Kidney epithelial cell (primary cell): ENCODE results near the gene PEDS1. TPM values are rescaled to one million over a fixed set of nuclear protein-coding genes. Genes with fewer than 3 reads are reported as not detected.
"Not testable (repeated sequence)": the region's sequence is repeated elsewhere in the genome, so short reads cannot be mapped to it uniquely, and the experiment has no call there.

ENCODE experiments used
- DNase-seq: peaks from one replicate; pipeline ENCODE4 v3.0.0-alpha.2; 2010; ENCODE audit warnings: low read depth
- H3K27me3 ChIP-seq: 2 replicates; pipeline ENCODE4 v1.6.0; 2011; ENCODE audit warnings: low read length; ENCODE audit not compliant: control insufficient read depth, insufficient read depth
- H3K36me3 ChIP-seq: 2 replicates; pipeline ENCODE4 v1.5.1; 2011; ENCODE audit warnings: low read length; ENCODE audit not compliant: control insufficient read depth, insufficient read depth
- H3K4me3 ChIP-seq: 2 replicates; pipeline ENCODE4 v1.5.1; 2011; ENCODE audit warnings: low read depth, mild to moderate bottlenecking, control low read depth, low read length
- total RNA-seq: library from RNA; depleted of rRNA; stranded (reverse); fragments of >200 nt; gene quantifications from 2 replicates; pipeline ENCODE4 v1.2.3, GENCODE V29; 2015
- TF ChIP-seq, protein P1 (sequence below): IDR thresholded peaks from 2 replicates; pipeline ENCODE4 v1.5.1; 2011; ENCODE audit warnings: mild to moderate bottlenecking, moderate library complexity, low read length, control low read depth, inconsistent platforms; ENCODE audit not compliant: insufficient read depth, poor library complexity, severe bottlenecking

PEDS1 gene
- total RNA-seq, 1 donor from 2014 or later = 52.1 TPM

DNA sequence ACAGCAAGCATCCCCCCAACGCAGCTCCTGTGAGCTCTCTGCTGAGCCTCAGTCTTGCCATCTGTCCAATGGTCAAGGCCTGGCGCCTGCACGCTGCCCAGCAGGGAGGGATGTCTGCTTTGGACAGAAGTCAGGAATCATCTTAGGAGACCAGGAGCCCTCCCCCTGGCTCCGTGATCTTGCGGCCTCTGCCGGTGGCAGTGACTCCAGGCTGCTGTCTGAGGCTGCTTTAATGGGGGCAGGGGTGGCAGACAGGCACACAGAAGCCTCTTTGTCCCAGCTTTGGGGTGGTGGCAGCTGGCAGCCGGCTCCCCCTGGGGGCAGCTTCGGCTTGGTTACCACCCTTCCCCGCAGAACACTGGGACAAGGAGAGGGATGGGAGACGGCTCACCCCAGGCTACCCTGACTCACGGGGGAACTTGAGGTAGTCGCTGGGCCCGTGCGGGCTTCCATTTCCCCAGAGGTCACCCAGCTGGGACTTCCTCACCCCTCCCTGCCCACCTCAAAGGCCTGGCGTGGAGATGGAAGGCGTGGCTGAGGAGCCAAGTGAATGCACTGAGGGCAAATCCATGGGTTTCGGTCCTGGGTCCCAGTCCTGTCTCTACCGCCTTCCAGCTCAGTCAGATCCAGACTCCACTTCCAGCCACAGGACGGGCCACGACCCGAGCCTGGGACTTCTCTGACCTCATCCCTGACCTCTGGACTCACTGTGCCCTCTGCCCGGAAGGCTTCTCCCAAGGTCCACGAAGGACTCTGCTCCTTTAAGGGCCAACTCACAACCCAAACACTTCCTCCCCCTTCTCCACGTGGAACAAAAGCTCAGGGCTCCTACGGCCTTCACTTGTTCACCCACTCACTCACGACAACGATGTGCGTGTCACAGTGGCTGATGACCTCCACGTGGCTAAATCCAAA is 14.8 kb downstream of the PEDS1 start:
- no peak for DNase-seq
- peaks cover 3% of the 10 kb centered on the region for H3K36me3 ChIP-seq
- TF ChIP-seq, protein P1, sequence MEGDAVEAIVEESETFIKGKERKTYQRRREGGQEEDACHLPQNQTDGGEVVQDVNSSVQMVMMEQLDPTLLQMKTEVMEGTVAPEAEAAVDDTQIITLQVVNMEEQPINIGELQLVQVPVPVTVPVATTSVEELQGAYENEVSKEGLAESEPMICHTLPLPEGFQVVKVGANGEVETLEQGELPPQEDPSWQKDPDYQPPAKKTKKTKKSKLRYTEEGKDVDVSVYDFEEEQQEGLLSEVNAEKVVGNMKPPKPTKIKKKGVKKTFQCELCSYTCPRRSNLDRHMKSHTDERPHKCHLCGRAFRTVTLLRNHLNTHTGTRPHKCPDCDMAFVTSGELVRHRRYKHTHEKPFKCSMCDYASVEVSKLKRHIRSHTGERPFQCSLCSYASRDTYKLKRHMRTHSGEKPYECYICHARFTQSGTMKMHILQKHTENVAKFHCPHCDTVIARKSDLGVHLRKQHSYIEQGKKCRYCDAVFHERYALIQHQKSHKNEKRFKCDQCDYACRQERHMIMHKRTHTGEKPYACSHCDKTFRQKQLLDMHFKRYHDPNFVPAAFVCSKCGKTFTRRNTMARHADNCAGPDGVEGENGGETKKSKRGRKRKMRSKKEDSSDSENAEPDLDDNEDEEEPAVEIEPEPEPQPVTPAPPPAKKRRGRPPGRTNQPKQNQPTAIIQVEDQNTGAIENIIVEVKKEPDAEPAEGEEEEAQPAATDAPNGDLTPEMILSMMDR = no peak

DNA sequence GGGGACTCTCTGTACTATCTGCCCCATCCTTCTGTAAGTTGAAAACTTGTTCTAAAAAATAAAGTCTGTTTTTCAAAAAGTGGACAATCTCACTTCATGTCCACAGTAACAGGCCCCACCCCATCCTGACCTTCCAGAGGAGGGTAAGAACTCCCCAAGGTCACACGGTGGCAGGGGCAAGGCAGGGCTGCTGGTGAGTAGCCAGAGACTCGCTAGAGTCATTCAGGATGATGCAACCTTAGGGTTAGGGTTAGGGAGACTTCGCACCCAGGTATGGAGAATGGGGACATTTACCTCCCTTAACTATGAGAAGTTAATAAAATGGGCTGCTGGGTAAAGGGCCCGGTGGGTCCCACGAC is 15.4 kb downstream of the PEDS1 start:
- TF ChIP-seq, protein P1 = no peak
- Histone ChIP-seq H3K4me3 (no peak overlapping the region), H3K27me3 (no peaks in the 10 kb centered on the region), H3K36me3 (peaks cover under 1% of the 10 kb centered on the region)
- no peak for DNase-seq

More for the DNA sequence above, 14.8 kb downstream of the PEDS1 start:
- no peak overlapping the region for H3K4me3 ChIP-seq
- no peaks in the 10 kb centered on the region for H3K27me3 ChIP-seq

DNA sequence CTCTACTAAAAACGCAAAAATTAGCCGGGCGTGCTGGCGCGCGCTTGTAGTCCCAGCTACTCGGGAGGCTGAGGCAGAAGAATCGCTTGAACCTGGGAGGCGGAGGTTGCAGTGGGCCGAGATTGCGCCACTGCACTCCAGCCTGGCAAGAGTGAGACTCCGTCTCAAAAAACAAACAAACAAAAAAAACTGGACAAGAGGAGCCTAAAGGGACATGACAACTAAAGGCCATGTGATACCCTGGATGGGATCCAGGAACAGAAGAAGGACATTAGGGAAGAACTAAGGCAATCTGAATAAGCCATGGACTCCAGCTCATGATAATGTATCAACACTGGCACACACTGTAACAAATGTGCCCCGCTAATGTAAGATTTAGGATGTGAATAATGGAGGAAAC is 15.8 kb downstream of the PEDS1 start:
- H3K27me3 ChIP-seq, DNase-seq, H3K4me3 ChIP-seq, H3K36me3 ChIP-seq: not testable (repeated sequence)

DNA sequence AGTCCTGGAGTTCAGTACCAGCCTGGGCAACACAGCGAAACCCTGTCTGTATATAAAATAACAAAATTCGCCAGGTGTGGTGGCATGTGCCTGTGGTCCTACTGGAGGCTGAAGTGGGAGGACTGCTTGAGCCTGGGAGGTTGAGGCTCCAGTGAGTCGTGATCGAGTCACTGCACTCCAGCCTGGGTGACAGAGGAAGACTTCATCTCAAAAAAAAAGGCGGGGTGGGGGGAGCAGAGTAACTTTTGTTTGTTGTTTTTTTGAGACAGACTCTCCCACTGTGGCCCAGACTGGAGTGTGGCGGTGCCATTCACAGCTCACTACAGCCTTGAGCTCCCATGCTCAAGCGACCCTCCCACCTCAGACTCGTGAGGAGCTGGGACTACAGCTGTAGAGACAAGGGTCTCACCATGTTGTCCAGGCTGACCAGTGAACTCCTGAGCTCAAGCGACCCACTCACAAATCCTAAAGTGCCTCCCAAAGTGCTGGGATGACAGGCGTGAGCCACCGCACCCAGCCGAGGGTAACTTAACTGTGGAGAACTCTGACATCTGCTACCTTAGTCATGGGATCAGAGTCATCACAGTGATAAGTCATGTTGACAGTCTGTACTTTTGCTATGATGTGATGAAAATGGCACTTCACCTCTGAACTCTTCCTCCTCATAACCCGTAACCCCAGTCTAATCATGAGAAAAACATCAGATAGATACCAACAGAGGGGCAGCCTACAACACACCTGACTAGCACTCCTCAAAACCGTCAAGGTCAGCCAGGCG is 16.5 kb downstream of the PEDS1 start:
- Histone ChIP-seq H3K27me3 (no peaks in the 10 kb centered on the region), H3K36me3 (no peaks in the 10 kb centered on the region), H3K4me3 (no peak overlapping the region)
- TF ChIP-seq, protein P1 = no peak
- no peak for DNase-seq

DNA sequence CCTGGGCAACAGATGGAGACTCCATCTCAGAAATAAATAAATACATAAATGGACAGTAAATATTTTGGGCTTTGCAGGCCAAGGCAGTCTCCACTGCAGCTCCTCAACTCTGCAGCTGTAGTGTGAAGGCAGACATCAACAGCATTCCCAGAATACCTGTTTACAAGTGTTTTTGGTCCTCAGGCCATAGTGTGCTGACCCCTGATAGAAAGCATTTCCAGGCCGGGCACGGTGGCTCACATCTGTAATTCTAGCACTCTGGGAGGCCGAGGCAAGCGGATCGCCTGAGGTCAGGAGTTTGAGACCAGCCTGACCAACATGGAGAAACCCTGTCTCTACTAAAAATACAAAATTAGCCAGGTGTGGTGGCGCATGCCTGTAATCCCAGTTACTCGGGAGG is 18.4 kb downstream of the PEDS1 start:
- H3K4me3 ChIP-seq, H3K36me3 ChIP-seq, H3K27me3 ChIP-seq, DNase-seq: not testable (repeated sequence)

DNA sequence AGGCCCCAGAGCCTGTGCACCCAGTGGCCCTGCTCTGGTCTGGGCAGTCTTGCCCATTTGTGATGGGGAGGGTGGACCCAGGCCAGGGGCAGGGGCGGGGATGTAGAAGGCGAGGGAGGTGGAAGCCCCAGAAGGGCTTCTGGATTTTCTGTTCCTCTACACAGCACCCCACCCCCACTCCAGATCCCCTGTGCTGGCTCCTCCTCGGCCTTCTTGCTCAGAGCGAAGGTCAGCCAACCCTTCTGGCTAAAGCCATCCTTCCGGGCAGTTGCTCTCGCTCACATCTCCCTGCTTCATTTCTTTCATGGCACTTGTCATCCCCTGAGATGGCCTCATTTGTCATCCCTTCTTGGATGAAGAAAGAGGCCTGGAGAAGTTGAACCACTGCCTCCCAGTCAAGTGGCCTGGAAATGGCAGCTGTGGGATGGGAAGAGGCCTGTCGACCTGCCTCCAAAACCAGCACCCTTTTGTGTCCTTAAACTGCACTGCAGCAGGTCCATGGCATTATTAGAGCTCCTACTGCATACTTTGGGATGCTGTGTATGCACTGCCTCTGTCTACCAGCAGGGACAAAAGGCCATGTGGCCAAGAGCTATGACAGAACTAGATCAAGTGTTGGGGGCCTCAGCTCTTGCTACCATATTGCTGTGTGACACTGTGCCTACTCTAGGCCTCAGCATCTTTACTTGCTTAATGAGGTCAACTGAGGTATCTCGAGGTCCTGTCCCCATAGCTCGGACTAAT is 19.9 kb downstream of the PEDS1 start:
- no peaks in the 10 kb centered on the region for H3K27me3 ChIP-seq
- no peak overlapping the region for H3K4me3 ChIP-seq
- TF ChIP-seq, protein P1 = no peak
- no peak for DNase-seq
- no peaks in the 10 kb centered on the region for H3K36me3 ChIP-seq
